K562 (cell line): ENCODE results near the gene L3HYPDH. TPM values are rescaled to one million over a fixed set of nuclear protein-coding genes. Genes with fewer than 3 reads are reported as not detected.

ENCODE experiments used
- ATAC-seq: fragments of 200-7000 bp; cut with Tn5 transposase; 3 replicates; pipeline ENCODE4 v1.9.1; 2020; ENCODE audit warnings: moderate library complexity
- BruUV-seq: library from RNA; stranded (reverse); fragments of 400-500 nt; replicated peaks from 2 replicates; lab custom pipeline; 2021; lab: Mats Ljungman, UMichigan
- CTCF ChIA-PET: fragments of 300-600 bp; formaldehyde crosslinking; extraction: SDS; loops from one replicate; lab custom pipeline; 2021; ENCODE audit warnings: low intra/inter-chr PET ratio; lab: Yijun Ruan, JAX
- POLR2A ChIA-PET: fragments of 300-600, 350-650 bp; sonication (Branson Sonifier 250); formaldehyde crosslinking; extraction: SDS; loops from one replicate; lab custom pipeline; 2021; ENCODE audit warnings: antibody characterized with exemption, inconsistent platforms; lab: Yijun Ruan, JAX
- DNase-seq, 4 experiments: peaks; one replicate each; pipeline versions ENCODE4 v3.0.0 to v3.0.0-alpha.2; 2011 to 2018; ENCODE audit warnings: low spot score in 3 of 4, mixed read lengths in 3 of 4; ENCODE audit errors: extremely low read depth in 1 of 4
- FAIRE-seq: peaks from 2 replicates; lab custom pipeline; 2011; peaks lifted over from hg19 to GRCh38; lab: Jason Lieb, UNC
- H2AFZ ChIP-seq: 2 replicates; pipeline ENCODE4 v1.6.0; 2011; ENCODE audit warnings: low read depth, low read length, control low read depth, inconsistent platforms
- H3K27ac ChIP-seq: fragments of 200-600 bp; 3 replicates; pipeline ENCODE4 v1.8.0; 2011; ENCODE audit warnings: low read depth, mild to moderate bottlenecking, control low read depth, inconsistent platforms, low read length, moderate library complexity, mixed read lengths; ENCODE audit errors: extremely low read depth
- H3K27me3 ChIP-seq, 2 experiments: fragments of 300-600 bp in 1 of 2; 2 replicates in 1 of 2; 3 replicates in 1 of 2; pipeline versions ENCODE4 v1.6.0 to v1.8.0; 2011; ENCODE audit warnings: inconsistent platforms in 2 of 2, low read length in 2 of 2, mild to moderate bottlenecking in 1 of 2, mixed read lengths in 1 of 2, moderate library complexity in 1 of 2; ENCODE audit not compliant: control insufficient read depth in 2 of 2, insufficient read depth in 2 of 2
- H3K36me3 ChIP-seq: fragments of 300-600 bp; 3 replicates; pipeline ENCODE4 v1.8.0; 2011; ENCODE audit warnings: mild to moderate bottlenecking, low read length, inconsistent platforms; ENCODE audit not compliant: control insufficient read depth, insufficient read depth
- H3K4me1 ChIP-seq, 2 experiments: fragments of 200-600 bp in 1 of 2; replicated peaks in 1 of 2; 2 replicates in 1 of 2; 3 replicates in 1 of 2; pipeline versions ENCODE4 v1.5.1 to v1.8.0; 2011; ENCODE audit warnings: inconsistent platforms in 2 of 2, low read length in 2 of 2, mild to moderate bottlenecking in 1 of 2, mixed read lengths in 1 of 2, moderate library complexity in 1 of 2; ENCODE audit not compliant: control insufficient read depth in 2 of 2, insufficient read depth in 2 of 2
- H3K4me2 ChIP-seq: 2 replicates; pipeline ENCODE4 v1.6.1; 2011; ENCODE audit warnings: low read length, control low read depth, inconsistent platforms, mixed read lengths; ENCODE audit not compliant: insufficient read depth
- H3K4me3 ChIP-seq: fragments of 200-600 bp; sonication (generic), shearing (Covaris generic); 2 replicates; pipeline ENCODE4 v1.5.1; 2016; ENCODE audit warnings: control low read depth, inconsistent platforms
- H3K79me2 ChIP-seq: fragments of 200-600 bp; 3 replicates; pipeline ENCODE4 v1.8.0; 2011; ENCODE audit warnings: low read length, inconsistent platforms; ENCODE audit not compliant: control insufficient read depth, insufficient read depth
- H3K9ac ChIP-seq, 2 experiments: 2 replicates each; pipeline versions ENCODE4 v1.6.0 to v1.6.1; 2011; ENCODE audit warnings: low read depth in 2 of 2, low read length in 2 of 2, control low read depth in 1 of 2, inconsistent platforms in 1 of 2, mild to moderate bottlenecking in 1 of 2, mixed read lengths in 1 of 2; ENCODE audit not compliant: insufficient read depth in 1 of 2
- H3K9me1 ChIP-seq: one replicate; pipeline ENCODE4 v1.6.0; 2011; ENCODE audit warnings: inconsistent platforms, mild to moderate bottlenecking, low read length, moderate library complexity; ENCODE audit not compliant: control insufficient read depth, insufficient read depth
- H3K9me3 ChIP-seq: replicated peaks from 2 replicates; pipeline ENCODE4 v1.5.1; 2011; ENCODE audit warnings: low read depth, low read length, inconsistent platforms; ENCODE audit not compliant: control insufficient read depth, insufficient read depth
- H4K20me1 ChIP-seq: replicated peaks from 2 replicates; pipeline ENCODE4 v1.6.1; 2011; ENCODE audit warnings: low read length, inconsistent platforms, mixed read lengths; ENCODE audit not compliant: control insufficient read depth, insufficient read depth
- ERF ChIP-seq: fragments of 450-650 bp; formaldehyde crosslinking; IDR thresholded peaks from 2 replicates; pipeline ENCODE4 v1.4.0; 2020; ENCODE audit warnings: mild to moderate bottlenecking, mixed read lengths
- NR2C2 ChIP-seq, 2 experiments: fragments of 200-800 bp in 1 of 2; sonication (Bioruptor generic) in 1 of 2; sonication (generic) in 1 of 2; formaldehyde crosslinking in 1 of 2; IDR thresholded peaks; 2 replicates each; pipeline versions ENCODE4 v1.6.1 to v1.8.0; 2016 to 2022; ENCODE audit warnings: mild to moderate bottlenecking in 1 of 2, missing compliant biosample characterization in 1 of 2, missing genetic modification characterization in 1 of 2, missing genetic modification reagents in 1 of 2
- NR4A1 ChIP-seq, 2 experiments: fragments of 250-450 bp in 1 of 2; fragments of 450-650 bp in 1 of 2; sonication (Bioruptor Pico) in 1 of 2; IDR thresholded peaks; 2 replicates each; pipeline versions ENCODE4 v1.4.0 to v1.6.1; 2016 to 2020; ENCODE audit warnings: mild to moderate bottlenecking in 2 of 2, missing compliant biosample characterization in 1 of 2, missing genetic modification characterization in 1 of 2, moderate library complexity in 1 of 2
- SETDB1 ChIP-seq: IDR thresholded peaks from one replicate; pipeline ENCODE4 v1.6.1; 2012; ENCODE audit warnings: low read length, control low read depth, inconsistent platforms
- TFE3 ChIP-seq: fragments of 450-650 bp; formaldehyde crosslinking; IDR thresholded peaks from 2 replicates; pipeline ENCODE4 v1.4.0; 2020; ENCODE audit warnings: mild to moderate bottlenecking, mixed read lengths
- WHSC1 ChIP-seq: IDR thresholded peaks from one replicate; pipeline ENCODE4 v1.6.1; 2012; ENCODE audit warnings: low read length, control low read depth, inconsistent platforms
- ZNF740 ChIP-seq, 3 experiments: fragments of 200-800 bp in 1 of 3; sonication (Bioruptor generic) in 1 of 3; sonication (generic) in 1 of 3; formaldehyde crosslinking in 1 of 3; IDR thresholded peaks; 2 replicates each; pipeline versions ENCODE4 v1.6.1 to v1.8.0; 2016 to 2022; ENCODE audit warnings: mild to moderate bottlenecking in 2 of 3, missing compliant biosample characterization in 2 of 3, missing genetic modification characterization in 2 of 3, missing genetic modification reagents in 1 of 3
- WGBS: fragments of 100-300 bp; shearing (Covaris generic); methylation state at CpG from one replicate; pipeline ENCODE4 v1.1.6; 2016; ENCODE audit warnings: low coverage, mixed read lengths; ENCODE audit not compliant: insufficient coverage; ENCODE audit errors: missing lambda C conversion rate; 5-methylcytosine and 5-hydroxymethylcytosine counted together
- in situ Hi-C: fragments of 300-500 bp; cut with MboI; formaldehyde crosslinking; loops from 4 replicates; pipeline ENCODE4 v1.15.0; 2018; ENCODE audit warnings: inconsistent platforms, mixed read lengths
- intact Hi-C: fragments of 100-400 bp; cut with micrococcal nuclease; formaldehyde crosslinking; loops from 2 replicates; pipeline ENCODE4 v1.14.2; 2022
- polyA plus RNA-seq, 8 experiments: library from polyadenylated mRNA; depleted of rRNA in 4 of 8; stranded (reverse) in 5 of 8; unstranded in 3 of 8; fragments of >200 nt; fragmentation: Nextera tagmentation in 2 of 8; fragmentation: Illumina TruSeq in 1 of 8; extraction: Ambion mirVana in 2 of 8; extraction: Trizol in 1 of 8; gene quantifications; 2 replicates each; pipeline versions ENCODE4 v1.2.1 to v1.2.3, GENCODE V29; 2011 to 2014; ENCODE audit warnings: inconsistent platforms in 1 of 8, missing spikeins in 1 of 8
- total RNA-seq, 7 experiments: library from RNA; depleted of rRNA in 6 of 7; stranded (reverse); fragments of >200 nt in 6 of 7; fragmentation: Illumina TruSeq in 2 of 7; extraction: Trizol in 2 of 7; gene quantifications; 2 replicates each; pipeline versions ENCODE4 v1.2.1 to v1.2.3, GENCODE V29; 2011 to 2021; ENCODE audit warnings: low replicate concordance in 1 of 7

The L3HYPDH gene
- total and polyA plus RNA-seq, 9 of the 15 experiments (the other 6 are each of a cell fraction or from before 2014, with no cell fraction given), result 12.8 to 36.5 (median 19.3) TPM

- H3K27ac ChIP-seq, result no peak overlapping the region
- H2AFZ ChIP-seq, result no peak overlapping the region
- no peak overlapping the region for H3K4me3 ChIP-seq
- FAIRE-seq, result no peak
- in situ Hi-C loops, result no loop called here
- H3K4me1 ChIP-seq, result no peaks in the 10 kb centered on the region
- no peak for ATAC-seq
- TF ChIP-seq ERF (CRISPR knock-in tag), result no peak
- no peak for TF ChIP-seq TFE3
- TF ChIP-seq NR2C2 (CRISPR knock-in tag; IDR thresholded peaks at IDR 0.05), result no peak
- no peak for TF ChIP-seq NR2C2 (tag; IDR thresholded peaks at IDR 0.05)
- TF ChIP-seq NR4A1 (CRISPR knock-in tag; IDR thresholded peaks at IDR 0.05), result no peak
- TF ChIP-seq NR4A1 (tag; IDR thresholded peaks at IDR 0.05), result no peak
- no peak for TF ChIP-seq SETDB1
- TF ChIP-seq ZNF740 (CRISPR knock-in tag; IDR thresholded peaks at IDR 0.05), result no peak
- no peak for TF ChIP-seq ZNF740 (tag; IDR thresholded peaks at IDR 0.05)
- no peak for TF ChIP-seq WHSC1
- TF ChIP-seq, all 486 proteins: peak for 0
- H3K79me2 ChIP-seq, result no peaks in the 10 kb centered on the region
- H3K9ac ChIP-seq, result no peak overlapping the region
- H3K9me3 ChIP-seq, result no peaks in the 10 kb centered on the region
- intact Hi-C loops, result no loop called here
- 10% methylated on average over 2 of the region's 2 CpGs for WGBS
- no peaks in the 10 kb centered on the region for H3K27me3 ChIP-seq
- CTCF ChIA-PET, result interaction anchor here (1.0 kb wide), 1 partner anchor 67 kb away, joined by 3 read pairs; no protein-coding TSS in a partner anchor
- POLR2A ChIA-PET, result no interaction called here
- H3K9me1 ChIP-seq, result no peaks in the 10 kb centered on the region
- BruUV-seq, result no TSS peak
- H3K4me2 ChIP-seq, result no peak overlapping the region
- H3K36me3 ChIP-seq, result no peaks in the 10 kb centered on the region
- DNase-seq, result no peak
- H4K20me1 ChIP-seq, result no peaks in the 10 kb centered on the region
Measured at GRCh38 chr14:59510001-59510400, 25.8 kb upstream of the L3HYPDH start.
